Measurements from ENCODE around the gene ITIH4.

The ITIH4 gene

DNA sequence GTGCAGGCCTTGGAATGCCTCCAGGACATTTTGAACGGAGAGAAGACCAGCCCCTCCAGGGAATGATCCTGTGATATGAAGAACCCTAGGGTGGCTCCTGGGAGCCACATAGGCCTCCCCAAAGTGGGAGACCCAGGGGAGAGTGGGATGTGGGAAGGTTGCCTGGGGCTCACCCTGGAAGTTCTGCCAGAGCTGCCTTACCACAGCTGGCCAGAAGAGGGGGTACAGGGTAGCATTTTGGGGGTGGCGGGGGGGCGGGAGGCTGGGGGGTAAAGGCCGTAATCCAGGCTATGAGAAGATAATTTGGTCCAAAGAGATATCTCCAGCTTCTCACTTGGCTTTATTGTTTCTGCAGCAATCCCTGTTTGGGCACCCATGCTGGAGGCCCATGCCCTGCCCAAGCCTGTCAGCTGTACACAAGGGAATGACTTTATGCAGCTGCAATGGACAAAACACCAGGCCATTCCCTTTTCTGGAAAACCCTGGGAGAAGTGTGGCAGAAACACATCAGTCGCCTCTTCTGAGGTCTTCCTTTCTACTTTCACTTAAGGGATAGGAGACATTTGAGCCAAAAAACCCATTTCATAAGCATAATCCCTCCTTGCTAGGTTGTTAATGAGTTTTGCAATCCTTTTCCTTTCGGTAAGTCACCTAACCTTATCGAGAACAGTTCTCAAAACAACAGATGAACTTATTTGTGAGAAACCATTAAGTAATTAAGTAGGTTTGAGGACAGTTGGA lies 15.4 kb upstream of the ITIH4 start:
- TF ChIP-seq, protein P1, sequence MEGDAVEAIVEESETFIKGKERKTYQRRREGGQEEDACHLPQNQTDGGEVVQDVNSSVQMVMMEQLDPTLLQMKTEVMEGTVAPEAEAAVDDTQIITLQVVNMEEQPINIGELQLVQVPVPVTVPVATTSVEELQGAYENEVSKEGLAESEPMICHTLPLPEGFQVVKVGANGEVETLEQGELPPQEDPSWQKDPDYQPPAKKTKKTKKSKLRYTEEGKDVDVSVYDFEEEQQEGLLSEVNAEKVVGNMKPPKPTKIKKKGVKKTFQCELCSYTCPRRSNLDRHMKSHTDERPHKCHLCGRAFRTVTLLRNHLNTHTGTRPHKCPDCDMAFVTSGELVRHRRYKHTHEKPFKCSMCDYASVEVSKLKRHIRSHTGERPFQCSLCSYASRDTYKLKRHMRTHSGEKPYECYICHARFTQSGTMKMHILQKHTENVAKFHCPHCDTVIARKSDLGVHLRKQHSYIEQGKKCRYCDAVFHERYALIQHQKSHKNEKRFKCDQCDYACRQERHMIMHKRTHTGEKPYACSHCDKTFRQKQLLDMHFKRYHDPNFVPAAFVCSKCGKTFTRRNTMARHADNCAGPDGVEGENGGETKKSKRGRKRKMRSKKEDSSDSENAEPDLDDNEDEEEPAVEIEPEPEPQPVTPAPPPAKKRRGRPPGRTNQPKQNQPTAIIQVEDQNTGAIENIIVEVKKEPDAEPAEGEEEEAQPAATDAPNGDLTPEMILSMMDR (IDR thresholded peaks at IDR 0.05; ENCODE audit: low read depth, low read length), result peak; percentile 49
- no peak overlapping the region for H3K4me3 ChIP-seq (replicated peaks in 1 of 2; ENCODE audit: low read depth in 2 of 2, low read length in 2 of 2)
- no peak for DNase-seq (ENCODE audit: low read depth in 2 of 2)

DNA sequence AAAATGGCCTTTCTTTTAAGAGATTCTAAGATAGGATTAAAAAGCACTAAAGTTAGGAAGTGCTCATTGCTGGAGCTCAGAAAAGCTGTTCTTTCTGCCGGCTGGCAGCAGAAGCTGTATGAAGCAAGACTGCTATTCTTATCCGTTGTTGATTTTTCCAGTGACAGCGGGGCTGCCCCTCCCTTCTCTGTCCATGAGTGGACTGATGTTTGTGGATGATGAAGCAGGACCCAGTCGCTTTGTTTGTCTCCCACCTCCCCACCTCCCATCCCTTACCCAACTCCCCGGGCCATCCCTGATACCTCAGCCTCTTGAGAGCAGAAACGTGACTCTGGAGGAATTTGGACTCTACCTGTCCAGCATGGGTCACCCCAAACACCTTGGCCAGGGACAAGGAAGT lies 14.7 kb upstream of the ITIH4 start:
- peak; percentile 53 to 63 for DNase-seq (ENCODE audit: low read depth in 2 of 2)
- TF ChIP-seq, protein P1 (IDR thresholded peaks at IDR 0.05; ENCODE audit: low read depth, low read length), result no peak

DNA sequence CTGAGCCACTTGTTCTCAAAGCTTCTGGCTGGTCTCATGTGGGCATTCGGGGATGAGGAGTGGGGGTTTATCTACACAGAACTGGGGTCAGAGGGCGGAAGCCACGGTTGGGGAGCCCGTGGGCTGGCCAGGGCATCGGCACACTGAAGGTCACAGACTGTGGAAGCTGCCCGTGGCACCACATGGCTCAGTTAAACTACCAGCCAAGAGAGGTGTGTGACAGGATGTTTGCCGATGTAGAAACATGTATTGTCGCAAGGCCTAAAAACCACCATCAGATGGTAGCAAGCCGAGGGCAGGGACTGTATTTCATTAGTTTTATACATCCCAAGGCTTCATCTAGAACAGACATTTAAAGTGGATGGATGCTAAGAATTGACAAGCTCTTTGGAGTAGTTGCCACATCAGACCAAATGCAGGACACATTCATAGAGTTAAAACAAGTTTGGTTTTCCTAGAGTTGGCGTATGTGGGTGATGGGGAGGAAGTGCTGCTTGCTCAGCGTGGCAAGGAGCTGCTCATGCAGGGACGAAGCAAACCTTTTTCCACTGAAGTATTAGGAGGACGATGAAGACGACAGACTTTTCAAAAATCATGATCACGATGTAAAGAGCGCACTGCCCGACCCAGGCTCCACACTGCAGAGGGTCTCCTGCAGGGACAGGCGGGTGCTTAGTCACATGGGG lies 14.0 kb upstream of the ITIH4 start:
- no peak overlapping the region for H3K4me3 ChIP-seq (replicated peaks in 1 of 2; ENCODE audit: low read depth in 2 of 2, low read length in 2 of 2)
- TF ChIP-seq, protein P1 (IDR thresholded peaks at IDR 0.05; ENCODE audit: low read depth, low read length), result no peak
- DNase-seq (ENCODE audit: low read depth in 2 of 2), result no peak

More for the DNA sequence above, 14.7 kb upstream of the ITIH4 start:
- H3K4me3 ChIP-seq (replicated peaks in 1 of 2; ENCODE audit: low read depth in 2 of 2, low read length in 2 of 2), result no peak overlapping the region

DNA sequence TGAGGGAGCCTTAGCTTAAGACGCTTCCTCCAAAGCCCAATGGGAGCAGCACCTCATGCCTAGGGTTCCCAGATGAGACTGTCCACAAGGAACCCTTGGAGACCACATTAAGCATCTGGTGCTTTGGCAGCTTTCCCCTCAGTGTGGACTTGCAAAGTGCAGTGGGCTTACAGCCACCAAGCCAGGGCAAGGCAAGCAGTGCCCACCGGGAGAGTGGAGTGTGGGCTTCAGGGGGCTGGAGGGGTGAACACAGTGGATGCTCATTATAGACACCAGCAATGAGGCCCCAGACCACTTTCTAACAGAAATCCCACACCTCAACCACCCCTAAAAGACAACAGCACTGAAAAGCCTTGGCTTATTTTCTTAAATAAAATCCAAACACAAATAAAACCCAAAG lies 13.4 kb upstream of the ITIH4 start:
- DNase-seq (ENCODE audit: low read depth in 2 of 2), result no peak
- TF ChIP-seq, protein P1 (IDR thresholded peaks at IDR 0.05; ENCODE audit: low read depth, low read length), result no peak
- H3K4me3 ChIP-seq (replicated peaks in 1 of 2; ENCODE audit: low read depth in 2 of 2, low read length in 2 of 2), result no peak overlapping the region

DNA sequence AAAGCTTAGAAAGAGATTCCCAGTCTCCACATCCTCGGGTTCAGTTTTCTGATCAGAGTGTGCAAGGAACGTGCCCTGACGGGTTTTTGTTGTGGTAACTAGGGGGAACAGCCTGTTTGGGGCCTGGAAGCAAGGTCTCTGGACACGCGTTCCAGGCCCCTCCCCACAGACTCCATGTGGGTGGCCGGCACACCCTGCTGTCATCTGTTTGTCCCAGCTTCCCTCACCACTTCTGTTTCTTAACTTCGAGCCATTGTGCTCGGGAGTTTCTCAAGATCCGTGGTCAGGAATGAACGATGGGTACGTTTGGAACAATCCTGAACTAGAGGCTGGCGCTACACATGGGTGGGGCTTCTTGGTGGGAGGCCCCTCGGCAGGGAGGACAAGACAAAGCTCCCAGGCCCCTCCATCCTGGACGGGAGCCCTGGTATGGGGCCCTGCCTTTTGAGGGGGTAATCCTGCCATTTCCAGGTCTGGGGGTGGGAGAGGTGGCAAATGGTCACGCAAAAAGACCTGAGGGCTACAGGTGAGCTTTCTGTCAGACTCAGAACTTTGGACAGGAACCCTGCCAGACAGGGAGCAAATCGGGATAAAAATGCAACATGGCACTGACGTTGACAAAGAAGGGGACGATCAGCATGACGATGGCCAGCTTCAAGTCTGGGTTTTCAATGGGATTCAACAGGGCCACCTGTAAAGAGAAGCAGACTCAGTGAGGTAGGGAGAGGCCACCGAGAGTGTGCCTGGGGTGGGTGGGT lies 12.8 kb upstream of the ITIH4 start:
- H3K4me3 ChIP-seq (replicated peaks in 1 of 2; ENCODE audit: low read depth in 2 of 2, low read length in 2 of 2), result no peak overlapping the region
- TF ChIP-seq, protein P1 (IDR thresholded peaks at IDR 0.05; ENCODE audit: low read depth, low read length), result no peak
- no peak for DNase-seq (ENCODE audit: low read depth in 2 of 2)

DNA sequence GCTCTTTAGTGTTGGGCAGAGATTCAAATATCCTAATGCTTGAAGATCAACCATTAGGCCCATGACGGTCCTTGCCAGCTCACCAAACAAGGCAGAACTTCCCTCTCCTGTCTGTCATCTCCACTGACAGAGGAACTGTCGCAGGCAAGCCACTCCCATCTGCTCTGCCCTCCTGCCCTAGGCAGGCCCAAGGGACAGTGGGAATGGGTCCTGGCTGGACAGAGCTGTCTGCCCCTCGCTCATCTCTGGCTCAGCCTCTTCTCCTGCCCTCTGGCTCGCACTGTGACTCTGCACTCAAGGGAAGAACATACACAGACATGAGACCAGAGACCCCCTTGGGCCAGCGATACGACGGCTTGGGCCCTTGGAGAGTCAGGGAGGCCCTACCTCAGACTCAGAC lies 12.0 kb upstream of the ITIH4 start:
- no peak overlapping the region for H3K4me3 ChIP-seq (replicated peaks in 1 of 2; ENCODE audit: low read depth in 2 of 2, low read length in 2 of 2)
- TF ChIP-seq, protein P1 (IDR thresholded peaks at IDR 0.05; ENCODE audit: low read depth, low read length), result no peak
- DNase-seq (ENCODE audit: low read depth in 2 of 2), result no peak

All from cardiac fibroblast (primary cell).